ENCODE data around the gene ZNF562.
A peak's percentile ranks its signal among the peaks of the same experiment; 100 is the strongest.

Gene ZNF562

DNA sequence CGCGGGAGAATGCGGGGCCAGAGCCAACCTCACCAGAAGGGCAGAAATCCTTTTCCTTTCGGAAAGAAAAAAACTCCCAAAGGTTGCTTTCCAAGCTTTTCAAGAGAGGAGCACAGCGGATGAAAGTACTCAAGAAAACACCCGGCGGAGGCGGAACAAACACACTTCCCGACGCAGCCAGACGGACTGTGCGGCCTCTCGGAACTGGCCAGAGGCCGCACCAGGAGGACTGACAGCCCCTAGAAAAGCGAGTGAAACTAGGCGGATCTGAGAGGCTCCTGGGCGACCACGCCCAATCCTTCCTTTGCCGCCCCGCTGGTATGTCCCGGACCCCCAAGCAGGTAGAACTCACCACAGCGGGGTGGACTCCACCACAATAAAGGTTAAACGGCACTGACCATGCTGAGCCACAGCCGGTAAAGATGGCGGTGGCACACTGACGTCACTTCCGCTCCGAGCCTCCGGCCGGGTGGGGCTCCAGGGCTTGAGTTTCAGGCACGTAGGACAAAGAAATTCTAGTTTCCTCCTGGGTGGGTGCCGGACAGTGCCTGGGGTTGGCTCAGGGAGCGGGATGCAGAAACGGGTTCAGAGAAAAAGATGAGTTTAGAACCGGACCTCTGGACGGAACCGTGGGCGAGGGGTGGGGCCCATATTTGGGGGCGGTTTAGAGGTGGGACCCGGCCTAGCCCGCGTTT lies at the start of gene ZNF562:
Gene ZNF562 (minus strand): TSS at position 438 of the 695 bp plus-strand sequence. CDS start 14,356 bp downstream, outside the sequence.
- TF ChIP-seq YY1 (IDR thresholded peaks at IDR 0.05; ENCODE audit: low read depth) (peak; percentile 94), EGR1 (IDR thresholded peaks at IDR 0.05) (peak; percentile 30; the same call in 1 of the 2 replicates), MAX (IDR thresholded peaks at IDR 0.05) (peak; percentile 87), USF1 (IDR thresholded peaks at IDR 0.05) (no peak), NFIC (IDR thresholded peaks at IDR 0.05) (no peak), CREB1 (IDR thresholded peaks at IDR 0.05; ENCODE audit: low read depth) (peak; percentile 74), TAF1 (IDR thresholded peaks at IDR 0.05; ENCODE audit: low read depth) (peak; percentile 58; the same call in 1 of the 2 replicates)

- TF ChIP-seq EGR1 (IDR thresholded peaks at IDR 0.05) (no peak), REST (IDR thresholded peaks at IDR 0.05; ENCODE audit: low read depth) (no peak), ZBTB7A (IDR thresholded peaks at IDR 0.05; ENCODE audit: low read depth) (no peak), MAX (IDR thresholded peaks at IDR 0.05) (no peak), TCF12 (IDR thresholded peaks at IDR 0.05; ENCODE audit: low read depth) (no peak), CEBPB (IDR thresholded peaks at IDR 0.05) (no peak), FOXM1 (IDR thresholded peaks at IDR 0.05; ENCODE audit: borderline replicate concordance, low read depth) (no peak), RAD21 (IDR thresholded peaks at IDR 0.05; ENCODE audit: low read depth) (no peak), USF1 (IDR thresholded peaks at IDR 0.05) (no peak), YY1 (IDR thresholded peaks at IDR 0.05; ENCODE audit: low read depth) (no peak), CREB1 (IDR thresholded peaks at IDR 0.05; ENCODE audit: low read depth) (no peak)
These were observed 49.3 kb upstream of the ZNF562 start for GRCh38 chr19:9724157-9724556.

DNA sequence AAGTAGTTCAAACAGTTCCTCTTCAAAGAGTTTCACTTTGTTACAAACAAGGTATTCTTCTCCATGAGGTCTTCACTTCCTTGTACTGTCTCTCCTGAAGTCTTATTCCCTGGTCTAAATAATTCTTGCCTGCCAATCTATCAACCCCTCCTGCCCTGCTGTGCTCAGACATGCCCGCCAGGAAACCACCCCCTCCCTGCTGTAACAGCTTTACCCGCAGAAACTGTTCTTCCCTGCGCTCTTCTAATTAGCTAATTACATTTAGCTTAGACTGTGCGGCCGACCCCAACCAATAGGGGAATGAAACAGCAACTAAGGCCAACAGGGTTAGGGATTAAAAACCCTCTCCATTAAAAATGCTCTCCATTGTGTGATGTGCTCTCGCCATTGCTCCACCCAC lies 47.0 kb upstream of the ZNF562 start:
- TF ChIP-seq NFIC (IDR thresholded peaks at IDR 0.05) (no peak), TAF1 (IDR thresholded peaks at IDR 0.05; ENCODE audit: low read depth) (no peak), CEBPB (IDR thresholded peaks at IDR 0.05) (no peak), ZBTB7A (IDR thresholded peaks at IDR 0.05; ENCODE audit: low read depth) (no peak), CREB1 (IDR thresholded peaks at IDR 0.05; ENCODE audit: low read depth) (no peak), USF1 (IDR thresholded peaks at IDR 0.05) (no peak), YY1 (IDR thresholded peaks at IDR 0.05; ENCODE audit: low read depth) (no peak), REST (IDR thresholded peaks at IDR 0.05; ENCODE audit: low read depth) (no peak), EP300 (IDR thresholded peaks at IDR 0.05; ENCODE audit: borderline replicate concordance) (no peak), EGR1 (IDR thresholded peaks at IDR 0.05) (no peak), TEAD4 (IDR thresholded peaks at IDR 0.05) (no peak), FOXM1 (IDR thresholded peaks at IDR 0.05; ENCODE audit: borderline replicate concordance, low read depth) (no peak), TCF12 (IDR thresholded peaks at IDR 0.05; ENCODE audit: low read depth) (no peak), RAD21 (IDR thresholded peaks at IDR 0.05; ENCODE audit: low read depth) (no peak), MAX (IDR thresholded peaks at IDR 0.05) (no peak)

DNA sequence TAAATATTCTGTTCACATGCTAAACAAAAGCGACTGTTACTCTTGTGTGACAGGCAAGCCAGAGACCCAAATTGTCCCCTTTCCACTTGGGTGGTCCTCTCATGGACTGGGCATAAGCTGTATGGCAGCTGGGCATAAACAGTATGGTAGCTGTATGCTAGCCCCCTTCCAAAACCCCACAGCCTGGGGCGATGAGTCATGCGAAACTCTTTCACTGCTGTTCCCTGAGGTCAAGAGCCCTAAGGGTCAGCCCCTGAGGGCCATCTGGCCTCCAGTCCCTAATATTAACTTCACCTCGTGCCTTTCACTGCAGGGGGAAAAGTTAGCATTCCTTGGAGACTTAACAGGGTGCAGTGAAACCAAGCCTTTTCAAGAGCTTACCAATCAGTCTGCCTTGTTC lies 45.6 kb upstream of the ZNF562 start:
- TF ChIP-seq TCF12 (IDR thresholded peaks at IDR 0.05; ENCODE audit: low read depth): no peak
- TF ChIP-seq CEBPB (IDR thresholded peaks at IDR 0.05): no peak
- TF ChIP-seq REST (IDR thresholded peaks at IDR 0.05; ENCODE audit: low read depth): no peak
- TF ChIP-seq YY1 (IDR thresholded peaks at IDR 0.05; ENCODE audit: low read depth): no peak
- TF ChIP-seq RAD21 (IDR thresholded peaks at IDR 0.05; ENCODE audit: low read depth): no peak
- TF ChIP-seq MAX (IDR thresholded peaks at IDR 0.05): no peak
- no peak for TF ChIP-seq FOXM1 (IDR thresholded peaks at IDR 0.05; ENCODE audit: borderline replicate concordance, low read depth)
- no peak for TF ChIP-seq NFIC (IDR thresholded peaks at IDR 0.05)
- no peak for TF ChIP-seq EP300 (IDR thresholded peaks at IDR 0.05; ENCODE audit: borderline replicate concordance)
- TF ChIP-seq ZBTB7A (IDR thresholded peaks at IDR 0.05; ENCODE audit: low read depth): no peak
- no peak for TF ChIP-seq TAF1 (IDR thresholded peaks at IDR 0.05; ENCODE audit: low read depth)
- no peak for TF ChIP-seq USF1 (IDR thresholded peaks at IDR 0.05)

Measured in Ishikawa (cell line).